H1 (cell line): ENCODE measurements around the gene PVALB. TPM values are rescaled to one million over a fixed set of nuclear protein-coding genes. Genes with fewer than 3 reads are reported as not detected.

Experiments
- CTCF ChIA-PET: fragments of 300-600 bp; sonication (Branson Sonifier 250); formaldehyde crosslinking; loops from one replicate; lab custom pipeline; 2021; ENCODE audit not compliant: partially characterized antibody; lab: Charles Lee
- POLR2A ChIA-PET: fragments of 300-600 bp; sonication (Branson Sonifier 250); formaldehyde crosslinking; loops from one replicate; lab custom pipeline; 2021; ENCODE audit warnings: inconsistent platforms; ENCODE audit not compliant: partially characterized antibody; lab: Charles Lee
- DNase-seq, 2 experiments: peaks; one replicate each; pipeline versions ENCODE4 v3.0.0 to v3.0.0-alpha.2; 2010 to 2022; ENCODE audit warnings: low spot score in 2 of 2, low read depth in 1 of 2, mixed read lengths in 1 of 2
- FAIRE-seq: peaks from 2 replicates; lab custom pipeline; 2011; peaks lifted over from hg19 to GRCh38; lab: Jason Lieb, UNC
- H2AFZ ChIP-seq: 2 replicates; pipeline ENCODE4 v1.8.1; 2012; ENCODE audit warnings: low read length, inconsistent platforms
- H2AK5ac ChIP-seq: 2 replicates; pipeline ENCODE4 v1.6.1; 2013; ENCODE audit warnings: low read depth, low read length
- H2BK120ac ChIP-seq: replicated peaks from 2 replicates; pipeline ENCODE3; 2013; ENCODE audit warnings: low read depth, low read length, inconsistent platforms
- H2BK12ac ChIP-seq: 2 replicates; pipeline ENCODE4 v1.6.1; 2013; ENCODE audit warnings: low read depth, low read length
- H2BK15ac ChIP-seq: 2 replicates; pipeline ENCODE4 v1.6.1; 2013; ENCODE audit warnings: low read length
- H2BK20ac ChIP-seq: 2 replicates; pipeline ENCODE4 v1.6.1; 2013; ENCODE audit warnings: low read length
- H2BK5ac ChIP-seq: 2 replicates; pipeline ENCODE4 v1.6.1; 2013; ENCODE audit warnings: low read depth, low read length
- H3K14ac ChIP-seq: 2 replicates; pipeline ENCODE4 v1.6.1; 2013; ENCODE audit warnings: inconsistent platforms; ENCODE audit not compliant: insufficient read length
- H3K18ac ChIP-seq: 2 replicates; pipeline ENCODE4 v1.6.1; 2013; ENCODE audit warnings: low read length; ENCODE audit errors: extremely low read depth
- H3K23ac ChIP-seq: 2 replicates; pipeline ENCODE4 v1.6.1; 2013; ENCODE audit warnings: inconsistent platforms; ENCODE audit not compliant: insufficient read length
- H3K23me2 ChIP-seq: 2 replicates; pipeline ENCODE4 v1.6.1; 2013; ENCODE audit warnings: low read depth, low read length
- H3K27ac ChIP-seq: 2 replicates; pipeline ENCODE4 v1.6.1; 2011; ENCODE audit warnings: low read depth, low read length, inconsistent platforms
- H3K27me3 ChIP-seq, 4 experiments: replicated peaks in 1 of 4; 1 replicate in 1 of 4; 2 replicates in 3 of 4; pipeline versions ENCODE4 v1.6.1 to v1.8.1; 2011 to 2013; ENCODE audit warnings: low read length in 3 of 4, mild to moderate bottlenecking in 3 of 4, inconsistent platforms in 2 of 4, mixed read lengths in 2 of 4, moderate library complexity in 1 of 4; ENCODE audit not compliant: control insufficient read depth in 3 of 4, insufficient read depth in 3 of 4; ENCODE audit errors: extremely low read depth in 1 of 4
- H3K36me3 ChIP-seq, 4 experiments: 2 replicates each; pipeline versions ENCODE4 v1.6.1 to v1.8.1; 2011 to 2013; ENCODE audit warnings: mild to moderate bottlenecking in 4 of 4, low read length in 3 of 4, moderate library complexity in 2 of 4, control low read depth in 1 of 4, inconsistent platforms in 1 of 4; ENCODE audit not compliant: insufficient read depth in 4 of 4, control insufficient read depth in 2 of 4
- H3K4ac ChIP-seq: replicated peaks from 2 replicates; pipeline ENCODE3; 2013; ENCODE audit warnings: low read length, low read depth, mixed read lengths, inconsistent platforms; ENCODE audit not compliant: insufficient read length
- H3K4me1 ChIP-seq, 4 experiments: replicated peaks in 1 of 4; 1 replicate in 1 of 4; 2 replicates in 3 of 4; pipeline versions ENCODE4 v1.6.1 to v1.8.1; 2011 to 2013; ENCODE audit warnings: low read length in 3 of 4, inconsistent platforms in 2 of 4, mixed read lengths in 1 of 4; ENCODE audit not compliant: insufficient read depth in 4 of 4, control insufficient read depth in 3 of 4
- H3K4me2 ChIP-seq, 2 experiments: 2 replicates each; pipeline versions ENCODE4 v1.6.1 to v1.8.1; 2011 to 2013; ENCODE audit warnings: low read depth in 2 of 2, low read length in 2 of 2, control low read depth in 1 of 2, inconsistent platforms in 1 of 2, mild to moderate bottlenecking in 1 of 2; ENCODE audit not compliant: insufficient read depth in 1 of 2
- H3K4me3 ChIP-seq, 4 experiments: fragments of 200-600, 300-600 bp in 1 of 4; sonication (generic), shearing (Covaris generic), sonication (Bioruptor Twin) in 1 of 4; 2 replicates each; pipeline versions ENCODE4 v1.5.1 to v1.8.1; 2011 to 2016; ENCODE audit warnings: low read length in 4 of 4, low read depth in 3 of 4, control low read depth in 2 of 4, inconsistent platforms in 2 of 4, mild to moderate bottlenecking in 2 of 4, mixed read lengths in 1 of 4, moderate library complexity in 1 of 4; ENCODE audit not compliant: insufficient read depth in 2 of 4; ENCODE audit errors: extremely low read depth in 1 of 4
- H3K56ac ChIP-seq: replicated peaks from 2 replicates; pipeline ENCODE3; 2013; ENCODE audit warnings: low read depth, mild to moderate bottlenecking, mixed read lengths, low read length, inconsistent platforms; ENCODE audit not compliant: insufficient read length
- H3K79me1 ChIP-seq: 2 replicates; pipeline ENCODE4 v1.6.1; 2013; ENCODE audit warnings: low read depth, low read length, control low read depth
- H3K79me2 ChIP-seq, 2 experiments: 2 replicates each; pipeline versions ENCODE4 v1.6.1 to v1.8.1; 2012 to 2013; ENCODE audit warnings: low read length in 2 of 2, mild to moderate bottlenecking in 2 of 2, inconsistent platforms in 1 of 2; ENCODE audit not compliant: insufficient read depth in 2 of 2, control insufficient read depth in 1 of 2
- H3K9ac ChIP-seq, 4 experiments: replicated peaks in 1 of 4; 1 replicate in 1 of 4; 2 replicates in 3 of 4; pipeline versions ENCODE4 v1.6.1 to v1.8.1; 2011 to 2013; ENCODE audit warnings: low read depth in 3 of 4, low read length in 3 of 4, control low read depth in 2 of 4, mild to moderate bottlenecking in 2 of 4, moderate library complexity in 2 of 4, inconsistent platforms in 1 of 4; ENCODE audit errors: extremely low read depth in 1 of 4
- H3K9me3 ChIP-seq, 2 experiments: 2 replicates each; pipeline versions ENCODE4 v1.6.1 to v1.8.1; 2012 to 2013; ENCODE audit warnings: mild to moderate bottlenecking in 2 of 2, moderate library complexity in 2 of 2, control low read depth in 1 of 2, inconsistent platforms in 1 of 2, low read depth in 1 of 2, low read length in 1 of 2, mixed read lengths in 1 of 2; ENCODE audit not compliant: insufficient read depth in 2 of 2
- H4K20me1 ChIP-seq, 2 experiments: replicated peaks in 1 of 2; 2 replicates each; pipeline versions ENCODE3 to v1.8.1; 2011 to 2013; ENCODE audit warnings: inconsistent platforms in 2 of 2, low read length in 2 of 2, mild to moderate bottlenecking in 1 of 2; ENCODE audit not compliant: insufficient read depth in 2 of 2, control insufficient read depth in 1 of 2
- H4K5ac ChIP-seq: 2 replicates; pipeline ENCODE4 v1.6.1; 2013; ENCODE audit warnings: low read length, low read depth, mixed read lengths, inconsistent platforms; ENCODE audit not compliant: insufficient read length
- H4K8ac ChIP-seq: 2 replicates; pipeline ENCODE4 v1.8.0; 2013; ENCODE audit warnings: mild to moderate bottlenecking, moderate library complexity, low read length, inconsistent platforms; ENCODE audit not compliant: insufficient read depth; ENCODE audit errors: extremely low read depth
- H4K91ac ChIP-seq: replicated peaks from 2 replicates; pipeline ENCODE3; 2013; ENCODE audit warnings: low read length, mixed read lengths, inconsistent platforms; ENCODE audit not compliant: insufficient read length
- CEBPB ChIP-seq: IDR thresholded peaks from 2 replicates; pipeline ENCODE4 v1.6.1; 2012; ENCODE audit warnings: low read depth, low read length
- GTF2F1 ChIP-seq: IDR thresholded peaks from 2 replicates; pipeline ENCODE4 v1.6.1; 2012; ENCODE audit warnings: low read depth, low read length, improper control_type of control experiment, borderline replicate concordance
- HDAC6 ChIP-seq: IDR thresholded peaks from one replicate; pipeline ENCODE4 v1.7.1; 2012; ENCODE audit warnings: low read depth, mild to moderate bottlenecking, inconsistent platforms, low read length, moderate library complexity
- SP4 ChIP-seq: IDR thresholded peaks from 2 replicates; pipeline ENCODE4 v1.6.1; 2012; ENCODE audit warnings: low read length, inconsistent platforms
- TAF1 ChIP-seq: IDR thresholded peaks from 2 replicates; pipeline ENCODE4 v1.6.1; 2011; ENCODE audit warnings: mild to moderate bottlenecking, low read depth, low read length
- WGBS, 2 experiments: shearing (Covaris generic) in 1 of 2; methylation state at CpG; one replicate each; pipeline versions ENCODE4 v1.1.6 to v1.1.7; 2013 to 2015; ENCODE audit warnings: low lambda C conversion rate in 2 of 2, mixed read lengths in 2 of 2, inconsistent platforms in 1 of 2, low coverage in 1 of 2, missing lambda C conversion rate in 1 of 2; ENCODE audit not compliant: insufficient replicate concordance in 2 of 2, insufficient coverage in 1 of 2, insufficient read length in 1 of 2; ENCODE audit errors: extremely low coverage in 1 of 2, missing lambda C conversion rate in 1 of 2; 5-methylcytosine and 5-hydroxymethylcytosine counted together
- polyA plus RNA-seq, 7 experiments: library from polyadenylated mRNA; depleted of rRNA in 3 of 7; stranded (reverse) in 5 of 7; unstranded in 2 of 7; fragments of >200 nt in 5 of 7; fragments of 200-250 nt in 2 of 7; gene quantifications; 1 replicate in 5 of 7; 2 replicates in 1 of 7; 4 replicates in 1 of 7; pipeline versions ENCODE4 v1.2.1 to v1.2.3, GENCODE V29; 2011 to 2013; ENCODE audit warnings: missing spikeins in 2 of 7, mixed read lengths in 2 of 7
- total RNA-seq: library from RNA; stranded (reverse); fragmentation: NEBNext Ultra II Directional; extraction: Animal tissue kit (Norgen Biotek cat#: 25700); gene quantifications from 2 replicates; pipeline ENCODE4 v1.2.1, GENCODE V29; 2021

PVALB gene
- total and polyA plus RNA-seq, 2 of the 8 experiments (the other 6 are each of a cell fraction or from before 2014, with no cell fraction given), result 1.7 to 5.4 TPM

GRCh38 chr22:36852056-36852973 lies 35.5 kb upstream of the PVALB start:
- ChIA-PET CTCF (interaction anchor here (0.7 to 5.4 kb wide), 26 partner anchors 9 to 305 kb away, joined by 3 to 62 read pairs (median 4); partner anchors contain the start of gene IFT27), POLR2A (interaction anchor here (1.1 kb wide), 1 partner anchor 76 kb away, joined by 3 read pairs; the partner anchor contains the start of gene IFT27)
- no peak overlapping the region for H3K56ac ChIP-seq
- no peak overlapping the region for H2BK20ac ChIP-seq
- 88% methylated on average over 6 of the region's 7 CpGs; no CpG with 5 or more reads in 1 of the 2 experiments for whole genome bisulfite sequencing, 2 experiments
- H4K20me1 ChIP-seq, result peaks cover 0 to 2% of the 10 kb centered on the region in 2 experiments
- no peak overlapping the region for H3K18ac ChIP-seq
- H3K23ac ChIP-seq, result no peak overlapping the region
- TF ChIP-seq GTF2F1 (no peak), HDAC6 (no peak), TAF1 (no peak), CEBPB (no peak), SP4 (no peak)
- no peak overlapping the region for H2AK5ac ChIP-seq
- H3K27ac ChIP-seq, result no peak overlapping the region
- peaks cover 0 to 2% of the 10 kb centered on the region in 2 experiments; a peak in 1 of 4 replicates for H3K9me3 ChIP-seq
- H3K14ac ChIP-seq, result no peak overlapping the region
- no peak overlapping the region for H3K4me2 ChIP-seq
- H3K79me1 ChIP-seq, result no peaks in the 10 kb centered on the region
- H2BK12ac ChIP-seq, result no peak overlapping the region
- H3K79me2 ChIP-seq, result no peaks in the 10 kb centered on the region
- DNase-seq, result no peak
- H3K36me3 ChIP-seq, result no peaks in the 10 kb centered on the region
- H4K5ac ChIP-seq, result no peak overlapping the region
- no peak overlapping the region for H2AFZ ChIP-seq
- no peak for FAIRE-seq
- H2BK15ac ChIP-seq, result no peak overlapping the region
- H3K4ac ChIP-seq, result no peak overlapping the region
- no peak overlapping the region for H3K4me3 ChIP-seq
- H4K8ac ChIP-seq, result no peak overlapping the region
- no peak overlapping the region for H3K9ac ChIP-seq
- no peak overlapping the region for H4K91ac ChIP-seq
- peaks cover 0 to 3% (median under 1%) of the 10 kb centered on the region in 4 experiments; a peak in 2 of 7 replicates for H3K4me1 ChIP-seq
- peaks cover 0 to 11% (median 6%) of the 10 kb centered on the region in 4 experiments; a peak in 6 of 7 replicates for H3K27me3 ChIP-seq
- no peaks in the 10 kb centered on the region for H3K23me2 ChIP-seq
- H2BK5ac ChIP-seq, result no peak overlapping the region
- no peak overlapping the region for H2BK120ac ChIP-seq
